Epithelial cell of proximal tubule (primary cell): Measurements from ENCODE around the gene LHFPL6. TPM values are rescaled to one million over a fixed set of nuclear protein-coding genes. Genes with fewer than 3 reads are reported as not detected.

ENCODE experiments used
- DNase-seq: peaks from one replicate; pipeline ENCODE4 v3.0.0-alpha.2; 2011; ENCODE audit warnings: low read depth
- H3K4me3 ChIP-seq: 2 replicates; pipeline ENCODE4 v1.5.1; 2011; ENCODE audit warnings: low read depth, mild to moderate bottlenecking, low read length
- total RNA-seq: library from RNA; depleted of rRNA; stranded (reverse); fragments of >200 nt; gene quantifications from 2 replicates; pipeline ENCODE4 v1.2.3, GENCODE V29; 2015
- TF ChIP-seq, protein P1 (sequence below): conservative IDR thresholded peaks from 2 replicates; pipeline ENCODE4 v1.5.1; 2012; ENCODE audit warnings: low read depth, mild to moderate bottlenecking, low read length

LHFPL6 gene
- total RNA-seq, 1 donor from 2014 or later: 5.2 TPM

DNA sequence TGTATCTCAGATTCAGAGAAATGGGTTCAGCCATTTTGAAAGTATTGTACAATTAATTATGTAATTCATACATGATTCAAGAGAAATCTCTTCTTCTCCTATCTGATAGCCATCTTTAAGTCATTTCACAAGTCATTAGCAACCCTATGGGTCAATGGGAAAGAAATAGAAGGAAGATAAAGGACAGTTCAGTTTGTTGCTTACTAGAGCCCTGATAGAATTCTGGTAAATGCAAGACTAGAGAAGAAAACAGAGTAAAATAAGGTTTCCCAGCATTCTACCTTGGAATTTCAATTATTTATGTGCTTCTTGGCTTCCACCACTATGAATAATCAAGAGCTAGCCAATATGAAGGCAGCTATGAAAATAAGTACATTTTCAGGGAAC, 117.7 kb downstream of the LHFPL6 start:
- TF ChIP-seq, protein P1, sequence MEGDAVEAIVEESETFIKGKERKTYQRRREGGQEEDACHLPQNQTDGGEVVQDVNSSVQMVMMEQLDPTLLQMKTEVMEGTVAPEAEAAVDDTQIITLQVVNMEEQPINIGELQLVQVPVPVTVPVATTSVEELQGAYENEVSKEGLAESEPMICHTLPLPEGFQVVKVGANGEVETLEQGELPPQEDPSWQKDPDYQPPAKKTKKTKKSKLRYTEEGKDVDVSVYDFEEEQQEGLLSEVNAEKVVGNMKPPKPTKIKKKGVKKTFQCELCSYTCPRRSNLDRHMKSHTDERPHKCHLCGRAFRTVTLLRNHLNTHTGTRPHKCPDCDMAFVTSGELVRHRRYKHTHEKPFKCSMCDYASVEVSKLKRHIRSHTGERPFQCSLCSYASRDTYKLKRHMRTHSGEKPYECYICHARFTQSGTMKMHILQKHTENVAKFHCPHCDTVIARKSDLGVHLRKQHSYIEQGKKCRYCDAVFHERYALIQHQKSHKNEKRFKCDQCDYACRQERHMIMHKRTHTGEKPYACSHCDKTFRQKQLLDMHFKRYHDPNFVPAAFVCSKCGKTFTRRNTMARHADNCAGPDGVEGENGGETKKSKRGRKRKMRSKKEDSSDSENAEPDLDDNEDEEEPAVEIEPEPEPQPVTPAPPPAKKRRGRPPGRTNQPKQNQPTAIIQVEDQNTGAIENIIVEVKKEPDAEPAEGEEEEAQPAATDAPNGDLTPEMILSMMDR: no peak
- no peak overlapping the region for H3K4me3 ChIP-seq
- no peak for DNase-seq

DNA sequence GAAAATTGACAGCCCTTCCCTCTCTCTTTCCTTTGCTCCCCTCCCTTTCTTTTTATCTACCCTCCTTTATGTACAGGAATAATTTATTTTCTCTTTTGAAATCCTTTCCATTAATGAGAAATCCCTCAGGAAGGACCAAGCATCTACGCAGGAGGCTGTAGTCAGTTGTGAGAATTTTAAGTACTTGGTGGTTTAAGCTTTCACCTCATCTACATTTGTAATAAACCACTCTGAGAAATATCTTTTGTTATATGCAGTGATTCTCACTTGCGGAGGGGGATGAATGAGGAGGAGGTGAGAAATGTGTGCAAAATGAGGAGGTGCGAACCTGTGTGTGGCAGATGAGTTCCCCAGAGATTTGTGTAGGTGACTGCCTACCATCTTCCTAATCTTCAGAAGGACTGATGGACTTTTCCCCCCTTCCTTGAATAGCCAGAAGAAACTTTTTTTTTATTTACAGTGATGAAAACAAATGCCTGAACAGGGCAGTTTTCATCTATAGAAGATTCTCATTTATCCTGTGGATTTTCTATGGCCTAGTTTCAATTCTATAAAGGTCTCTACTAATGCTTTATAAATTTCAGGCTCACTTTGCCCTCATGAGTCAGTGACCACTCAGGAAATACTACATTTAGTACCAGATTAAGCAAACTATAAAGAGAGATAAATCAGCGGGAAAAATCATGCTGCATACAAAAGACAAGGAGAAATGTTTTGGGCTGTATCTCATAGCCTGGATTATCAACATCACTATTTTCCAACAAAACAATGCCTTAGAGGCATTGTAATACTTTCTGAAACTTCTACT, 118.3 kb downstream of the LHFPL6 start:
- DNase-seq: no peak
- TF ChIP-seq, protein P1: no peak
- H3K4me3 ChIP-seq: no peak overlapping the region

DNA sequence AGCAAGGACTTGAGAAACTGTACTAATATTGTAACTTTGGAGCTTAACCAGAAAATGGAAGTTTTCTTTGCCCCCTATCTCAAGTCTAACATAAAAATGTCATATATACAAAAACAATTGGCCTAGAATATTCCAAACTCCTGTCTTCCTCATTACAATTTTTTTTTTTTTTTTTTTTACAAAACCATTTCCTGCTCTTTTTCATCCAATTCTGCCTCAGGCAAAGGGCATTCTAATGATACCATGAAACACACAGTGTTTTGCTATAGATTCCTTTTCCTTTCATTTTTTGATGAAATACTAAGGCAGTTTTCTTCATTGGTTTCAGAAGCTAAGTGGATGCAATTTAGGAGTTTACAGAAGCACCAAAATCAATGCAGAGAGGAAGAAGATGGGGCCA, 119.7 kb downstream of the LHFPL6 start:
- H3K4me3 ChIP-seq: no peak overlapping the region
- no peak for DNase-seq
- TF ChIP-seq, protein P1: no peak

DNA sequence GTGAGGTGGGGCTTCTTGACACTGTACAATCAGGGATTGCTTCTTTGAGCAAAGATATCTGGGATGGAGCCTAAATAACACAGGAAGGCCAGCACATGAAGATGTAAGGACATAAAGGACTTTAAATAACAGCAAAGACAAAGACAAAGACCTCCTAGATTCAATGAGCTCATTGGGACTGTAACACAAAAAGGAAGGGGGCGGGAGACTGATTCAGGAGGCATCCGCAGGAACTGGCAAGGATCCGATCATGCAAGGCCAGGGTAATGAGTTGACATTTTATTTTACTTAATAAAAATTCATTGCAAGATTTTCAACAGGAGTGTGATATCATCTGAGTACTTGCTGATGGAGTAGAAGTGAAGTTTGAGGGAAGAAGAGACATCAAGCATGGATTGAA, 121.5 kb downstream of the LHFPL6 start:
- TF ChIP-seq, protein P1: no peak
- no peak overlapping the region for H3K4me3 ChIP-seq
- DNase-seq: no peak

DNA sequence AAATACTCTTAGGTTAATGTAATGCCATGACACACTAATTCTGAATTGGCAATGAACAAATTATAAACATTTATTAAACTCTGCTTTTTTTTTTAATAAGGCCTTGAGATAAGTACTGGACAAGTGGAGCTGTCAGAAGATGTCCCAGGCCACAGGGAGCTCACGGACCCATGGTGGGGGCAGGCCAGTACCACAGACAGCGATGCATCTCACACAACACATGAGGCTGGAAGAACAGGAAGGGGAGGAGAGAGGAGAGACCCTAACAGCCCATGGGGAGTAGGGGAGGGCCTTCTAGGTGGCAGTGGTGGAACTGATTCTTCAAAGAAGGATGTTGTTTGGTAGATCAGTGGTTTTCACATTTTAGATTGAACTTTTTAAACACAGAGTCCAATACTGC, 128.4 kb downstream of the LHFPL6 start:
- TF ChIP-seq, protein P1: no peak
- no peak for DNase-seq
- no peak overlapping the region for H3K4me3 ChIP-seq

DNA sequence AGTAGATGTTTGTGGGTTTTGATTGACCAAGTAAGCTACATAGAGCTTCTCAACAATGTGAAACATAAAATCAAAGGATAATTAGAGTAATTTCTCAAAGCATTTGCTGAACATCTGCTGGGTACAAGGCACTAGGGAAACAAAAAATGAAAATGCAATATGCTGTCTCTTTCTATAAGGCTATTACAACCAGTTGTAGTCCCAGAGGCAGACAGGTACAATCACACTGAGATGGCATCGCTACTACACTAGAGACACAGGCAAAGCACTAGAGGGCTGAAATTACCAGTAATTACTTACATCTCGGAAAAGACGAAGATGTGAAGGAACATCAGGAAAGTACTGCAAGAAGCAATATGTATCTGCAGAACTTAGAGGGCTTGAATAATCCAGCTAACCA, 133.3 kb downstream of the LHFPL6 start:
- no peak overlapping the region for H3K4me3 ChIP-seq
- TF ChIP-seq, protein P1: no peak
- DNase-seq: no peak

DNA sequence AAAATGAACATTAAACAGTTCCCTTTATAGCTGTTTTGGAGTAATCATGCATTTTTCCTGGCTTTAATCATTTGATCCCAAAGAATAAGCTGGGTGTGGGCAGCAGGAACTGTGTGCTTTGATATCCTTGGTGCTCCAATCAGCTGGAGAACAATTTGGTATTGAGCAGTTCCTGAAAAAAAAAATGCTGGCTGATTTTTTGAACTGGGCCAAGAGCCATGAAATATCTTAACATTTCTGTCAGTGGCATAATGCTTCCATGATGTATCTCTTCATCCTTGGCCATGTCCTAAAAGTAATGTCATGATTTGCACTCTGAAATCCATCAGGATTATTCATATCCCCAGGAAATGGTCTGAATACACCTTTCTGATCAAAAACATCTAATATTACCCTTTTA, 134.7 kb downstream of the LHFPL6 start:
- DNase-seq: no peak
- TF ChIP-seq, protein P1: no peak

More for the DNA sequence above, 134.7 kb downstream of the LHFPL6 start:
- H3K4me3 ChIP-seq: no peak overlapping the region
